GM19455 (cell line): ENCODE data around the gene CYP26A1.
"Not testable (repeated sequence)": the region's sequence is repeated elsewhere in the genome, so short reads cannot be mapped to it uniquely, and the experiment has no call there.

Experiments
- ATAC-seq: cut with Tn5 transposase; IDR thresholded peaks from one replicate; pipeline ENCODE4 v1.9.1; 2021; ENCODE audit not compliant: unreplicated experiment

The CYP26A1 gene

DNA sequence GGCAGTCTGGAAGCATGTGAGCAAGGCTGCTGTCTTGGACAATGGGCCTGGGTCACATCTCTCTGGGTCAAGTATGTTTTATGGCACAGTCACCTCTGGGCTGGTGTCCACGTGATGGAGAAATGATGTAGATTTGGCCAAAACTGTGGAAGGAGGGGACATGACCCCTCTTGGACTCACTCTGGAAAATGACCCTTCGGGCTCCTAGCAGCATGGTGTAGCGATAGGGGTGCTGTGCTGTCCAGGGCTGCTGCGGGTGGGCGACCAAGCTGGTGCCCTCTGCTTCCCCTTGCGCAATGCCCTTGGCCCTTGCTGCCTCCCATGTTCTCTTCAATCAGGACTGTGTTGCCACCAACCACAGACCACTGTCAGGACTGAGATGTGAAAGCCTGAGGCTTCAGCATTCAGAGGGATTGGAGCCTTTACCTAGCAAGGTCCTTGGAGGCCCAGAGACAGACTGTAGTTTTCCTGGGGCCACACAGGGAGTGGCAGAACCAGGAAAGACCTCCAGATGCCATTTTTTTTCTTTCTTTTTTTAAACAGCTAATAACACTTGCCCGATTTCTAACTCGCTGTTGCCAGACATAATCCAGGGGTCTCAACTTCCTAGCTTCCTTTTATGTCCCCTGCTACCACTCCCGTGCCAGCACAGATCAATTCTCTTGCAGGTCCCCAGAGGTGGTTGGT, 6.1 kb downstream of the CYP26A1 start:
- no peak for ATAC-seq

DNA sequence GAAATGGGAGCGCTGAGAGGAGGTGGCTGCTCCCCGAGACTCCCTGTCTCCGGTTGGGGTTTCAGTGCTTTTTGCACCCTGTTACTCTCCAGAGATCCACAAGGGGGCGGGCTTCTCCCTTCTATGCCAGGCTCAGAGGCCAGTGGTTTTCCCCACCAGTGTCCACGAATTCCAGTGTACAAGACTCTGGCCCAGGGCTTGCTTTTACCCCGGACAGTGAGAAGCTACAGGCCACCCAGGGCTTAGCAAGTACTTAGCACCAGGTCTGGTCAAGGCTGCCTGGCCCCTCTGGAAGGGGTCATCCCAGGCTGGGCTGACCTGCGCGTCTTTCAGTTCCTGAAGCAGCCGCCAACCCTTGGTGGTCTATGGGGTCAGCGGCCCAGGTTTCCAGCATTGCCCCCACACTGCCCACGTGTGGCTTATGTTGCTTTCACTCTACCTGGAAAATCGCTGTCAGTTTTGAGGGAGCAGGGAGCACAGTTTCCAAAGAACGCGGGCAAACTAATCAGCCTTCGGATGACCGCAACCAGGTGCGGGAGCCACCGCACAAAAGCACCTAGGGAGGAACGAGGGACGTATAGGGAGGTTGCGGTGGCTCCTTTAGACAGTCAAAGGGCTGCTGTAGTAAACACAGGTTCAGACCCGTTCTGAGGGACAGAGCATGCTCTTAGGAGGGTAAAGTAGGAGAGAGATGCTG, 6.8 kb downstream of the CYP26A1 start:
- no peak for ATAC-seq

DNA sequence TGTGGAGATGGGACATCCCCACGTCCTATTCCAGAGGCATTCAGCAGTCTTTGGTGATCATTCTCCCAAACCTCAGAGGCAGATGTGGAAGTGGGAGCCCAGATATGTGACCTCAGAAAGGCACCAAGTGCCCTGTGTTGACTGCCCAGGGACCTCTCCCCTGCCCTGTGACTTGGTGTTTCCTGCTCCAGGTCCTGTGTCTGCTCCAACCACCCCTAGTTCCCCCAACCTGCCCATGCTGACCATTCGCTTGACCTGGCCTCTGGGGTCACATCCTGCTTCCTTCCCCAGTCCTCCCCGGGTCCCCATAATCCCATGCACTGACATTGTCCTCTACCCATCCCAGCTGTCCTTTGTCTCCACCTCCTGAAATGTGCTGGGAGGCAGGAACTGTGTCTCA, 7.6 kb downstream of the CYP26A1 start:
- no peak for ATAC-seq

DNA sequence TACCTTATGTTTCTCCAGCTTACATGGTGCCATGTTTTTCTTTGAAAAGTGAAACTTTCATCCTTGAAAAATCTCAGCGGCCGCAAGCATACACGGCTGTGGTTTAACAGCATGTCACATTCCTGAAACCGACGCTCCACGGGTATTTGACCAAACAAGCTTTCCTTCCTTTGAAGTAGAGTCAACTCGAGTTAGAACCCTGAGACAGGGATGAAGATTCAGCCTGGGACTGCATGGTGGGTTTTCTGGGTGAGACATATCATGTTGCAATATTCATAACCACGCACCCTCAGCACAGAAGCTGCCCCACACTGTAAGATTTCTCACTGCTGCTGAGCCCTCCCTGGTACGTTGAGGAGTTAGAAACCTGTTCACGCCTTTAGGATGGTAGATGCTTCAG, 8.1 kb downstream of the CYP26A1 start:
- ATAC-seq = no peak

DNA sequence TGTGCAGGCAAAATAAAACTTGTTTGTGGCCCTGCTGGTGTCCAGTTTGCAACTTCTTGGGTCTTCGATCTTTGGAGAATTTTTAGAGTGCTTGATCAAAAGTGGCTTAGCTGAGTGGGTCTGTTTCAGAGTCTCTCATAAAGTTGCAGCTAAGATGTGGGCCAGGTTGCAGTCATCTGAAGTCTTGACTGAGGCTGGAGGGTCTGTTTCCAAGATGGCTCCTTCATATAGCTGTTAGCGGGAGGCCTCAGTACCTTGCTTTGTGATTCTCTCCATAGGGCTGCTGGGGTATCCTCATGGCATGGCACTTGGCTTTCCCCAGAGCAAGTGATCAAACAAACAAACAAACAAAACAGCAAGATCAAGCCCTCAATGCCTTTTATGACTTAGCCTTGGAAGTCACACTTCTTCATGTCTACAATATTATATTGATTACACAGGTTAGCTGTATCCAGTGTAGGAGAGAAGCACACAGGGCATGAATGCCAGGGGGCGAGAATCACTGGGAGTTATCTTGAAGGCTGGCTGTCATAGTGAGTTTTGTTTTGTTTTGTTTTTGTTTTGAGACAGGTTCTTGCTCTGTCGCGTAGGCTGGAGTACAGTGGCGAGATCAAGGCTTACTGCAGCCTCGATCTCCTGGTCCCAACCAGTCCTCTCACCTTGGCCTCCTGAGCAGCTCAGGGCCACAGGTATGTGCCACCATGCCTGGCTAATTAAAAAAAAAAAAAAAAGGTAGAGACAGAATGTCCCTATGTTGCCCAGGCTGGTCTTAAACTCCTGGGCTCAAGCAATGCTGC, 10.2 kb downstream of the CYP26A1 start:
- ATAC-seq = no peak

DNA sequence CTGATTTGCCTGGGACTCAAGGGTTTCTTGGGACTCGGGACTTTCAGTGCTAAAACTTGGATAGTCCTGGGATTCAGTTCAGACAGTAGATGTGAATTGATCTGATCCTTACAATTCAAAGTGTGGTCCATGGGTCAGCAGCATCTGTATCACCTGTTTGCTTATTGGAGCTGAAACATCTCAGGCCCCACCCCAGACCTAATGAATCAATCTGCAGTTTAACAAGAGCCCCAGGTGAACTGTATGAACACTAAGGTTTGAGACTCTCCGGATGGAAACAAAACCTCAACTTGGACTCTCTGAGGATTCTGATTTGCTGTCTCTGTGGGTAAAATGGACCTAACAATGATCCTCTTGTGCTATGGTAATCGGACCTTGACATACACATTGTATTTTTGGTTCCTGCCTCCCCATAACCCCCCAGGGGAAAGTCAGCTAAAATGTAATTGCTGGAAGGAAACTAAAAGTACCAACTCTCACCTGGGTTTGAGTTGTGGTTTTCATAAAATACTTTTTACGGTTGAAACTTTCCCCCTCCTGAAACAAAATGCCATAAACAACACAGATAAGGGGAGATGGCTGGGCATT, 11.7 kb downstream of the CYP26A1 start:
- ATAC-seq = no peak

DNA sequence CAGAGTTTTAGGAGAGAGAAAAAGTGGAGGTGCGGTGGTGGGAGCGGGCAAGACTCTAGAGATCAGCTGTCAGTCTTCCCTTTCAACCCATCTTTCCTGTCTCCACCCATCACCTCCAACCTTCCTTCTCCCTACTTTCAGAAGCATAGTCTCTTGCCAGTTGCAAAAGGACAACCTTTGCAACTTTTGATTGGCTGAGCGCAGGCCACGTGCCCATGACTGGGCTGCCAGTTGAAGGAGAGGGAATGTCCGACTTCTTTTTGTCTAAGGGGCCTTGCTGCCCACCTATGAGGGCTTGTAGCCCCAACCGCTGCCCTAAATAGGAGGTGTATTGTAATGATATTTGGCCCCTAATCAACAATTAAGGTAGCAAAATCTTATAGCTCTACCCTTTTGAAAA, 12.6 kb downstream of the CYP26A1 start:
- no peak for ATAC-seq

DNA sequence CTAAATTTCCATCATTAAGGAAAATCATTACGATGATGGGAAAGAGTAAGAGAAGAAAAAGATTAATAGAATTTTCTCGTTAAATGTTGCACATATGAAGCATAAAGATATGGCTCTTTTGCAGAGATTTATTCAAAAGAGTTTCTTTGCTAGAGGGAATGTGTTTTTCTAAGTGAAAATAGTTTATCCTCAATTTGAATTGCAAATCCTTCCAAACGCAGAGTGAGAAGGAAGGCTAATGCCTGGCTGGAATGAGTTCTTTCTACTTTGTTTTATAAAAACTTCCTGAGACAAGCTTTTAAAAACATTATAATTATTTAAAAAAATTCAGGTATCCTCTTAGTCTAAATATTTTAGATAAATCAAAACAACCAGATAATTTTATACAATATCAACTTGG, 14.2 kb downstream of the CYP26A1 start:
- ATAC-seq = no peak

DNA sequence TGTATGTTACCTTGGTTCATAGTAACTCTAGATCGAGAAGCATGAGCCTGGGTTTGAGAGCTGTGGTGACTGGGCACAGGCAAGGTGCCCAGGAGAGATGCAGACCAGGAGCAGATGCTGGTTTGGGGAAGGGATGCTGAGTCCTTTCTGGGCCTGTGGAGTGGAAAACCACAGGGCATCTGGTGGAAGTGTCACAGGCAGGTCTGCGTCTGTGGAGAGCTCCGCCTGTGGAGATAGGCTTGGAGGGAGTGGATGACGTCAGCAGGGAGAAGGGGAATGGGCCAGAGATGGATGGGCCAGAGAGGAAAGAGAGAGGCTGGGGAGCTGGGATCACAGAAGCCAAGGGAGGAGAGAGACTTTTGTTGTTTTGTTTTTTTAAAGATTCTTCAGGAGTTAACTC, 14.8 kb downstream of the CYP26A1 start:
- ATAC-seq = no peak

DNA sequence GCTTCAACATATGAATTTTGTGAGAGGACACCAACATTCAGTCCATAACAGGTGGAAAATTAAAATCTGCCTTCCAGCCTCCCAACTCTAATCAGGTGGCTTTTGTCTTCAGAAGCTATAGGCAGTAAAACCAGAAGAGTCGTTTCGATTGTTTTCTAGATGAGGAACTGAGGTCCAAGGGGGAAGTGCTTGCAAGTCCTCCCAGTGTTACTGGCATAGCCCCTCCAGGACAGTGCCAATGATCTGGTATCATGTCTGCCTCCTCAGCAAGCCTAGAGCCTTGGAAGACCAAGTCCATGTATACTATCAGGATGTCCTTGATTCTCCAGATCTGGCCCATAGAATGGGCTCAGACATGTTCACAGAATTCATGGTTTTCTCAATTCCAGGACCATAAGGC, 16.9 kb downstream of the CYP26A1 start:
- no peak for ATAC-seq

DNA sequence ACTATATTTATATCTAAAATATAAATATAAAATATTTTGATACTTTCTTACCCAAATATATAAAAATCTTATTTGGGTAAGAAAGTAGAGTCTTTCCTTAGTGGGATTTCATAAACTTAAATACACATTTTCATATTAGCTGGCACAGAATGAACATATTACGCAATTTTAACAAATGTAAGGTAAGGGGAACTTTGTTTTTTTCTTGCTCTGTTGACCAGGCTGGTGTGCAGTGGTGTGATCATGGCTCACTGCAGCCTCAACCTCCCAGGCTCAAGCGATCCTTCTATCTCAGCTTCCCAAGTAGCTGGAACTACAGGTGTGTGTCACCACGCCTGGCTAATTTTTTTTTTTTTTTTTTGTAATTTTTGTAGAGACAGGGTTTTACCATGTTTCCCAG, 18.3 kb downstream of the CYP26A1 start:
- no peak for ATAC-seq

DNA sequence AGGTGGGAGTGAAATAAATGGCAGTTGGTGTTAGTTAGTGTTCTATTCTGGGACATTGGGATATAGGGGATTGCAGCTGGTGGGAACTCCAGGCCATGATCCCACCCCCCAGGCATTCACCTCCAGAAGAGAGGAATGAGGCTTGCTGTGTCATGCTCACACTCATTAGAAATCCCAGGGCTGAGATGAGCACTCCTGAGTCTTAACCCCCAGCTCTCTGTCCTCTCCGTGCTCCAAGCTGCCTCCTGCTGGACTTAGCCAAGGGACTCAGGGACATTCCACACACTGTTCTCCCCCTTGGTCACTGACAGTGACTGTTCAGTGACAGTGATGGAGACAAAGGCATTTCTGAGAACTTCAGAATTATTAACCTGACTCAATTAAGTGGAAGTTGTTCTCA, 21.5 kb downstream of the CYP26A1 start:
- ATAC-seq = no peak

DNA sequence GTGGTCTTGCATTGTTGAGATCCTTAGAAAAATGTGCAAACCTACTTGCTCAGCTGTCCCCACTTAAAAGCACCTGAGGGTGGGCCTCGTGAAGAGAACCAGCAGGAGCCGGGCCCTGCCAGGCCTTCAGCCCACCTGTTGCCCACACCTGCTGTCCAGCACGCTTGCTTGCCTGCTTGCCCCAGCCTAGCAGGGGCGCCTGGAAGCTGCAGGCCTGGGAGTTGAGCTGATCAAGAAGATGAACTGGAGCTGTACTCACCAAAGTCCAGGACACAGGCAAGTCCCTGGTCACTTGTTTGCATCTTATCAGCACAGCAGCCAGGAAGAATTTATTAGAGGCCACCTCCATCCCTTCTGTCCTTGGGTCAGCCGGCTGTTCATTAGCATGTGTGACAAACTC, 23.2 kb downstream of the CYP26A1 start:
- no peak for ATAC-seq

DNA sequence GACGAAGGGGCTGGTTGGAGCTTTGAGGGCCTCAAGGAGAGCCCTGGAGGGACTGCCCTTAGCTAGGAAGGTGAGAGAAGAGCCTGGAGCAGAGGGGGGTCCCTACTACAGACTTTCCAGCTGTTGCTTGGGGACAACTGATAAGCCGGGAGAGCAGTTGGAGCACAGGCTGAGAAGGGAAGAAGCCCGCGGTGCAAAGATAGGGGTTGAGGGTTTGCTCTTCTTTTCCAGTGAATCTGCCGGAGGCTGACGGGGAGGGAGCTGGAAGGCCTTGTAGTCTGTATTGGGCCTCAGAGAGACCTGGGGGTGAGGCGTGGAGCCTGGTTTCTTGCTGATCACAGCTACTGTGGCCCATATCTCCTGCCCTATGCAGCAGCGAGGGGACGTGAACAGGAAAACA, 23.7 kb downstream of the CYP26A1 start:
- no peak for ATAC-seq

DNA sequence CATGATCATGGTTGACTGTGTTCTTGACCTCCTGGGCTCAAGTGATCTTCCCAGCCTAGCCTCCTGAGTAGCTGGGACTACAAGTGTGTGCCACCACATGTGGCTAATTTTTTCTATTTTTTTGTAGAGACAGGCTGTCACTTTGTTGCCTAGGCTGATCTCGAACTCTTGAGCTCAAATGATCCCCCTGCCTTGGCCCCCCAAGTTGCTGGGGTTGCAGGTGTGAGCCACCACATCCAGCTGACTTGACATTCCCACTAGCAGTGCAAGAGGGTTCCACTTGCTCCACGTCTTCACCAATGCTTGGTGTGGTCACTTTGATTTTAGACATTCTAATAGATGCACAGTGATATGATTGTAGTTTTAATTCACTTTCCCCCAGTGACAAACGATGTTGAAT, 25.1 kb downstream of the CYP26A1 start:
- no peak for ATAC-seq

DNA sequence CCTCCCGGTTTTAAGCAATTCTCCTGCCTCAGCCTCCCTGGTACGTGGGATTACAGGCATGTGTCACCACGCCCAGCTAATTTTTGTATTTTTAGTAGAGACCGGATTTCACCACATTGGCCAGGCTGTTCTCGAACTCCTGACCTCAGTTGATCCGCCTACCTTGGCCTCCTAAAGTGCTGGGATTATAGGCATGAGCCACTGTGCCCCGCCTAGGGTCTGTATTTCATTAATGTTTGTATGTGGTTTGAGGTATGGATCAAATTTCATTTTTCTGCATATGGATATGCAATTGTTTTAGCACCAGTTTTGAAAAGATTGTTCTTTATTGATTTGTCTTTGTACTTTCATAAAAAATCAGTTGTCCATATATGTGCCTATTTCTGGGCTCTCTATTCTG, 26.0 kb downstream of the CYP26A1 start:
- no peak for ATAC-seq

DNA sequence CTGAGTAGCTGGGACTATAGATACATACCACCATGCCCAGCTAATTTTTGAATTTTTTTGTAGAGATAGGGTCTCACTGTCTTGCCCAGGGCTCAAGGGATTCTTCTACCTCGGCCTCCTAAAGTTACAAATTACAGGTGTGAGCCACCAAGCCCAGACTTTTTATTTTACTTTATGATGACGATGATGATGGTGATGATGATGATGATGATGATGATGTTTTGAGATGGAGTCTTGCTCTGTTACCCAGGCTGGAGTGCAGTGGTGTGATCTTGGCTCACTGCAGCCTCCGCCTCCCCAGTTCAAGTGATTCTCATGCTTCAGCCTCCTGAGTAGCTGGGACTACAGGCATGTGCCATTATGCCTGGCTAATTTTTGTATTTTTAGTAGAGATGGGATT, 27.5 kb downstream of the CYP26A1 start:
- ATAC-seq = not testable (repeated sequence)

DNA sequence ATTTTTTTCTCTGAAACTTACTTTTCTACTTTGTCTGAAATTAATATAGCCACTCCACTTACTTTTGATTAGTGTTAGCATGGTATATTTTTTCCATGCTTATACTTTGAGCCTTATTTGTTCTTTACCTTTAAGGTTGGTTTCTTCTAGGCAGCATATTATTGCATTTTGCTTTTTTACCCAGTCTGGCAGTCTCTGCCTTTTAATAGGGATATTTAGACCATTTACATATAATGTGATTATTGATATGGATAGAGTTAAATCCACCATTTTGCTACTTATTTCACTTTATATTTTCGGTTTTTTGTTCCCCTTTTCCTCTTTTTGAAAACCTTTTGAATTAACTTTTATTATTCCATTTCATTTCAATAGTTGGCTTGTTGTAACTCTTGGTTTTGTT, 30.3 kb downstream of the CYP26A1 start:
- ATAC-seq = no peak

DNA sequence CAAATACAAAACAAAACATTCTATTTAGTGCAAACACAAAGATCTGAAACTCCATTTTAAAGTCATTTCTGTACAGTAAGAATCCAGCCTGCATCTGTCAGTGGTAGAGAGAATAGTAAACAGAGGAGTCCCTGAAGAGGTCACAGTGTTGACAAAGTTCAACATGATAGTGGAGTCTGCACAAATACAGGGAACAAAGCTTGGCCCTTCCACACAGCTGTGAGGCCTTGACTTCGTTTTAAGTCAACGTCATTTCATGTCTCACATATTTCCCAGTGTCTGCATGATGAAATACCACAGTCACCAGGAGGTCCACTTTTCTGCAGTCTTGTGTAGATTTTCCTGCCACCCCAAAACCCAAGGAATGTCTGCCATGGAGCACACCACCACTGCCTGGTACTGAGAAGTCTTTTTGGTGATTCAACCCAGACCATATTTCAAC, 33.0 kb downstream of the CYP26A1 start:
- ATAC-seq = no peak

DNA sequence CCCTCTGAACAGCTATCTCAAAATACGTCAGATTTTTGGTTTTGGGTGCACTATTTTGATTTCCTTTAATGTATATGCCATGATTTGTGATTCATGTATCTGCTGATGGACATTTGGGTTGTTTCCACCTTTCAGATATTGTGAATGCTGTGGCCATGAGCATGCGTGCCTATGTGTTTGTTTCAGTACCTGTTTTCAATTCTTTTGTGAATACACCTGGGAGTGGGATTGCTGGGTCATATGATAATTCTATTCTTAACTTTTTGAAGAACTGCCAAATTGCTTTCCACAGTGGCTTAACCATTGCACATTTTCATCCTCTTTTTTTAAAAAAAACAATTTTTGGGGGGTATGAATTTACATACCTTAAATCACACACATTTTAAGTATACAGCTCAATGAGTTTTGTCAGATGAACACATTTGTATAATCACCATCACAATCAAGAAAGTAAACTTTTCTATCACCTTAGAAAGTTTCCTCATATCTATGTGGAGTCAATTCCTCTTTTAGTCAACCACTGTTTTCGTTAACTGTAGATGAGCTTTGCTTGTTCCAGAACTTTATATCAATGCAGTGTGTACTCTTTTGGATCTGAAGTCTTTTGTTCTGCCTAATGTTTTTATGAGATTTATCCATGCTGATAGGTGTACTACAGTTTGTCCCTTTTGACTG, 36.9 kb downstream of the CYP26A1 start:
- peak; percentile 56 for ATAC-seq

DNA sequence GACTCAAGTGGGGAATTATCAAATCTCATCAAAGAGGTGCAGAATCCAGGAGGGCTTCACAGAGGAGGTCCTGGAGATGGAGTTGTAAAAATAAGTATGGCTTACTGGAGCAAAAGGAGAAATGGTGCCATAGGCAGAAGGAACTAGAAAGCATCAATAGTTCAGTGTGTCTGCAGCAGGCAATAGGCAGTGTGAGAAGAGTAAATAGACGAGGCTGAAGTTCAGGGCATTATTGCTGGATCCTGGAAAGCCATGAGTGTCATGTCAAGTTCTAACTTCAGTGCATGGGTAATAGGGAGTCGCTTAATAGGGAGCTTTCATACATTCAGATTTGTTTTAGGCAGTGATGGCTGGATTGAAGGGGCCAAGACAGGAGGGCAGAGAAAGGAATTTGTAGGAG, 39.3 kb downstream of the CYP26A1 start:
- ATAC-seq = no peak
